ENCODE measurements around the gene NGRN. TPM values are rescaled to one million over a fixed set of nuclear protein-coding genes. Genes with fewer than 3 reads are reported as not detected.

Gene NGRN
- polyA plus RNA-seq, 1 of the 3 experiments (the other 2 are of a cell fraction), result 48.2 TPM

DNA sequence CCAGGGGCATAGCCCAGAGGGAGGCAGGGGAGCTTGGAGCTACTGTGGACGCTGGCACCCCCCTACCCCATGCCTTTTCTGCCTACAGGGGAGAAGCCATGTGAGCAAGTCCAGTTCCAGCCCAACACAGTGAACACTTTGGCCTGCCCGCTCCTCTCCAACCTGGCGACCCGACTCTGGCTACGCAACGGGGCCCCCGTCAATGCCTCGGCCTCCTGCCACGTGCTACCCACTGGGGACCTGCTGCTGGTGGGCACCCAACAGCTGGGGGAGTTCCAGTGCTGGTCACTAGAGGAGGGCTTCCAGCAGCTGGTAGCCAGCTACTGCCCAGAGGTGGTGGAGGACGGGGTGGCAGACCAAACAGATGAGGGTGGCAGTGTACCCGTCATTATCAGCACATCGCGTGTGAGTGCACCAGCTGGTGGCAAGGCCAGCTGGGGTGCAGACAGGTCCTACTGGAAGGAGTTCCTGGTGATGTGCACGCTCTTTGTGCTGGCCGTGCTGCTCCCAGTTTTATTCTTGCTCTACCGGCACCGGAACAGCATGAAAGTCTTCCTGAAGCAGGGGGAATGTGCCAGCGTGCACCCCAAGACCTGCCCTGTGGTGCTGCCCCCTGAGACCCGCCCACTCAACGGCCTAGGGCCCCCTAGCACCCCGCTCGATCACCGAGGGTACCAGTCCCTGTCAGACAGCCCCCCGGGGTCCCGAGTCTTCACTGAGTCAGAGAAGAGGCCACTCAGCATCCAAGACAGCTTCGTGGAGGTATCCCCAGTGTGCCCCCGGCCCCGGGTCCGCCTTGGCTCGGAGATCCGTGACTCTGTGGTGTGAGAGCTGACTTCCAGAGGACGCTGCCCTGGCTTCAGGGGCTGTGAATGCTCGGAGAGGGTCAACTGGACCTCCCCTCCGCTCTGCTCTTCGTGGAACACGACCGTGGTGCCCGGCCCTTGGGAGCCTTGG is 37.4 kb upstream of the NGRN start:
- no peaks in the 10 kb centered on the region for H3F3A ChIP-seq (replicated peaks; ENCODE audit: insufficient read depth)
- H3K9me3 ChIP-seq, result no peaks in the 10 kb centered on the region
- no peak overlapping the region for H3K4me3 ChIP-seq (ENCODE audit: low read depth in 2 of 2, low read length in 1 of 2)
- H3K27me3 ChIP-seq (ENCODE audit: insufficient read depth), result no peaks in the 10 kb centered on the region
- no peaks in the 10 kb centered on the region for H4K20me1 ChIP-seq (ENCODE audit: insufficient read depth)
- DNase-seq, result no peak
- no peak overlapping the region for H3K27ac ChIP-seq (ENCODE audit: low read depth in 2 of 2, low read length in 1 of 2)
- no peak overlapping the region for H3K9ac ChIP-seq
- CTCF ChIA-PET, result interaction anchor here (1.1 to 1.4 kb wide), 3 partner anchors 36 to 85 kb away, joined by 3 to 4 read pairs (median 3); no protein-coding TSS in a partner anchor
- no peak overlapping the region for H2AFZ ChIP-seq (ENCODE audit: low read depth)
- peaks cover 10 to 67% of the 10 kb centered on the region in 2 experiments for H3K36me3 ChIP-seq (replicated peaks in 1 of 2; ENCODE audit: control insufficient read depth in 1 of 2, insufficient read depth in 2 of 2, low read length in 1 of 2)
- 93% methylated on average over 25 of the region's 38 CpGs for WGBS (ENCODE audit: low lambda C conversion rate)
- TF ChIP-seq SMC3 (IDR thresholded peaks at IDR 0.05; ENCODE audit: low read depth, low read length) (no peak), GABPA (IDR thresholded peaks at IDR 0.05; ENCODE audit: low read depth) (no peak), TCF12 (IDR thresholded peaks at IDR 0.05) (no peak), JUND (IDR thresholded peaks at IDR 0.05) (no peak), RAD21 (IDR thresholded peaks at IDR 0.05; ENCODE audit: low read length) (no peak), ELF1 (IDR thresholded peaks at IDR 0.05) (no peak), NRF1 (IDR thresholded peaks at IDR 0.05; ENCODE audit: low read depth, low read length) (no peak), SIN3A (IDR thresholded peaks at IDR 0.05; ENCODE audit: borderline replicate concordance, low read depth, low read length) (no peak), MEF2A (IDR thresholded peaks at IDR 0.05; ENCODE audit: borderline replicate concordance, low read depth) (no peak), EP300 (IDR thresholded peaks at IDR 0.05; ENCODE audit: borderline replicate concordance in 1 of 2, low read depth in 1 of 2, low read length in 1 of 2) (no peak)
- TF ChIP-seq, protein P1, sequence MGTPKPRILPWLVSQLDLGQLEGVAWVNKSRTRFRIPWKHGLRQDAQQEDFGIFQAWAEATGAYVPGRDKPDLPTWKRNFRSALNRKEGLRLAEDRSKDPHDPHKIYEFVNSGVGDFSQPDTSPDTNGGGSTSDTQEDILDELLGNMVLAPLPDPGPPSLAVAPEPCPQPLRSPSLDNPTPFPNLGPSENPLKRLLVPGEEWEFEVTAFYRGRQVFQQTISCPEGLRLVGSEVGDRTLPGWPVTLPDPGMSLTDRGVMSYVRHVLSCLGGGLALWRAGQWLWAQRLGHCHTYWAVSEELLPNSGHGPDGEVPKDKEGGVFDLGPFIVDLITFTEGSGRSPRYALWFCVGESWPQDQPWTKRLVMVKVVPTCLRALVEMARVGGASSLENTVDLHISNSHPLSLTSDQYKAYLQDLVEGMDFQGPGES (IDR thresholded peaks at IDR 0.05; ENCODE audit: low read depth, low read length), result no peak
- TF ChIP-seq, protein P2, sequence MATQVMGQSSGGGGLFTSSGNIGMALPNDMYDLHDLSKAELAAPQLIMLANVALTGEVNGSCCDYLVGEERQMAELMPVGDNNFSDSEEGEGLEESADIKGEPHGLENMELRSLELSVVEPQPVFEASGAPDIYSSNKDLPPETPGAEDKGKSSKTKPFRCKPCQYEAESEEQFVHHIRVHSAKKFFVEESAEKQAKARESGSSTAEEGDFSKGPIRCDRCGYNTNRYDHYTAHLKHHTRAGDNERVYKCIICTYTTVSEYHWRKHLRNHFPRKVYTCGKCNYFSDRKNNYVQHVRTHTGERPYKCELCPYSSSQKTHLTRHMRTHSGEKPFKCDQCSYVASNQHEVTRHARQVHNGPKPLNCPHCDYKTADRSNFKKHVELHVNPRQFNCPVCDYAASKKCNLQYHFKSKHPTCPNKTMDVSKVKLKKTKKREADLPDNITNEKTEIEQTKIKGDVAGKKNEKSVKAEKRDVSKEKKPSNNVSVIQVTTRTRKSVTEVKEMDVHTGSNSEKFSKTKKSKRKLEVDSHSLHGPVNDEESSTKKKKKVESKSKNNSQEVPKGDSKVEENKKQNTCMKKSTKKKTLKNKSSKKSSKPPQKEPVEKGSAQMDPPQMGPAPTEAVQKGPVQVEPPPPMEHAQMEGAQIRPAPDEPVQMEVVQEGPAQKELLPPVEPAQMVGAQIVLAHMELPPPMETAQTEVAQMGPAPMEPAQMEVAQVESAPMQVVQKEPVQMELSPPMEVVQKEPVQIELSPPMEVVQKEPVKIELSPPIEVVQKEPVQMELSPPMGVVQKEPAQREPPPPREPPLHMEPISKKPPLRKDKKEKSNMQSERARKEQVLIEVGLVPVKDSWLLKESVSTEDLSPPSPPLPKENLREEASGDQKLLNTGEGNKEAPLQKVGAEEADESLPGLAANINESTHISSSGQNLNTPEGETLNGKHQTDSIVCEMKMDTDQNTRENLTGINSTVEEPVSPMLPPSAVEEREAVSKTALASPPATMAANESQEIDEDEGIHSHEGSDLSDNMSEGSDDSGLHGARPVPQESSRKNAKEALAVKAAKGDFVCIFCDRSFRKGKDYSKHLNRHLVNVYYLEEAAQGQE (IDR thresholded peaks at IDR 0.05; ENCODE audit: low read depth, low read length), result no peak
- no peak overlapping the region for H3K4me2 ChIP-seq
- H3K9me2 ChIP-seq, result no peaks in the 10 kb centered on the region
- peaks cover 23% of the 10 kb centered on the region for H3K79me2 ChIP-seq (ENCODE audit: insufficient read depth)
- POLR2A ChIA-PET, result interaction anchor here (0.7 kb wide), 1 partner anchor 10 kb away, joined by 3 read pairs; no protein-coding TSS in a partner anchor
- peaks cover 0 to 1% of the 10 kb centered on the region in 2 experiments; a peak in 1 of 4 replicates for H3K4me1 ChIP-seq (ENCODE audit: control insufficient read depth in 1 of 2, insufficient read depth in 2 of 2, low read depth in 1 of 2, low read length in 1 of 2)
